ENCODE results near the gene CASQ2. TPM values are rescaled to one million over a fixed set of nuclear protein-coding genes. Genes with fewer than 3 reads are reported as not detected.

The CASQ2 gene
- polyA plus RNA-seq, 3 donors, result not detected

GRCh38 chr1:115744646-115745275 is 23.8 kb downstream of the CASQ2 start:
- Histone ChIP-seq H3K27me3 (ENCODE audit: control insufficient read depth in 2 of 2, insufficient read depth in 2 of 2, low read length in 2 of 2) (peaks cover 3 to 7% of the 10 kb centered on the region in 2 donors), H3K4me1 (ENCODE audit: control insufficient read depth in 1 of 2, insufficient read depth in 2 of 2, low read length in 2 of 2) (no peaks in the 10 kb centered on the region), H3K9me3 (replicated peaks in 1 of 2; ENCODE audit: control insufficient read depth in 1 of 2, insufficient read depth in 1 of 2, low read length in 2 of 2) (no peaks in the 10 kb centered on the region), H3K9ac (ENCODE audit: insufficient read depth, low read length, poor library complexity, severe bottlenecking) (no peak overlapping the region), H3K79me2 (ENCODE audit: insufficient read depth, low read length) (no peaks in the 10 kb centered on the region), H3K36me3 (replicated peaks in 1 of 2; ENCODE audit: control insufficient read depth in 1 of 2, insufficient read depth in 2 of 2, low read length in 2 of 2) (no peaks in the 10 kb centered on the region), H3K4me3 (replicated peaks in 1 of 3; ENCODE audit: low read depth in 2 of 3, low read length in 3 of 3) (no peak overlapping the region), H3K4me2 (replicated peaks; ENCODE audit: extremely low read depth, low read length, poor library complexity, severe bottlenecking) (no peak overlapping the region), H3K27ac (ENCODE audit: low read depth in 1 of 2, low read length in 2 of 2) (no peak overlapping the region), H2AFZ (ENCODE audit: insufficient read depth, low read depth, low read length, poor library complexity, severe bottlenecking) (no peak overlapping the region), H4K20me1 (ENCODE audit: insufficient read depth, low read length) (no peaks in the 10 kb centered on the region)
- H3K9me3 Mint-ChIP-seq, result peaks cover 0 to 1% (median 0%) of the 10 kb centered on the region in 7 donors
- H3K27me3 Mint-ChIP-seq (ENCODE audit: low read depth in 3 of 3), result peaks cover 9 to 35% (median 20%) of the 10 kb centered on the region in 3 donors
- TF ChIP-seq CTCF (IDR thresholded peaks at IDR 0.05), result no peak
- intact Hi-C loops (cut with micrococcal nuclease), result no loop called here
- no peaks in the 10 kb centered on the region for H3K36me3 Mint-ChIP-seq
- H3K27ac Mint-ChIP-seq, result no peak overlapping the region
- no peak for DNase-seq
- WGBS (ENCODE audit: insufficient coverage), result no CpG with 5 or more reads among the region's 3 CpGs
- no peaks in the 10 kb centered on the region for H3K4me1 Mint-ChIP-seq
- H3K4me3 Mint-ChIP-seq, result no peak overlapping the region

GRCh38 chr1:115740811-115741210 is 27.7 kb downstream of the CASQ2 start:
- H3K27me3 Mint-ChIP-seq (ENCODE audit: low read depth in 3 of 3), result peaks cover 6 to 24% (median 19%) of the 10 kb centered on the region in 3 donors
- DNase-seq, result no peak
- Histone ChIP-seq H3K9me3 (replicated peaks in 1 of 2; ENCODE audit: control insufficient read depth in 1 of 2, insufficient read depth in 1 of 2, low read length in 2 of 2) (no peaks in the 10 kb centered on the region), H3K4me2 (replicated peaks; ENCODE audit: extremely low read depth, low read length, poor library complexity, severe bottlenecking) (no peak overlapping the region), H3K27ac (ENCODE audit: low read depth in 1 of 2, low read length in 2 of 2) (no peak overlapping the region), H4K20me1 (ENCODE audit: insufficient read depth, low read length) (no peaks in the 10 kb centered on the region), H3K36me3 (replicated peaks in 1 of 2; ENCODE audit: control insufficient read depth in 1 of 2, insufficient read depth in 2 of 2, low read length in 2 of 2) (no peaks in the 10 kb centered on the region), H3K4me1 (ENCODE audit: control insufficient read depth in 1 of 2, insufficient read depth in 2 of 2, low read length in 2 of 2) (peaks cover 10 to 11% of the 10 kb centered on the region in 2 donors), H3K4me3 (replicated peaks in 1 of 3; ENCODE audit: low read depth in 2 of 3, low read length in 3 of 3) (no peak overlapping the region), H3K27me3 (ENCODE audit: control insufficient read depth in 2 of 2, insufficient read depth in 2 of 2, low read length in 2 of 2) (peaks cover 3 to 10% of the 10 kb centered on the region in 2 donors), H3K9ac (ENCODE audit: insufficient read depth, low read length, poor library complexity, severe bottlenecking) (no peak overlapping the region), H3K79me2 (ENCODE audit: insufficient read depth, low read length) (no peaks in the 10 kb centered on the region), H2AFZ (ENCODE audit: insufficient read depth, low read depth, low read length, poor library complexity, severe bottlenecking) (no peak overlapping the region)
- H3K36me3 Mint-ChIP-seq, result no peaks in the 10 kb centered on the region
- peaks cover 0 to 1% (median 0%) of the 10 kb centered on the region in 7 donors for H3K9me3 Mint-ChIP-seq
- peaks cover 11% of the 10 kb centered on the region for H3K4me1 Mint-ChIP-seq
- intact Hi-C loops (cut with micrococcal nuclease), result no loop called here
- no CpG with 5 or more reads among the region's 1 CpG for WGBS (ENCODE audit: insufficient coverage)
- no peak overlapping the region for H3K27ac Mint-ChIP-seq
- H3K4me3 Mint-ChIP-seq, result no peak overlapping the region
- no peak for TF ChIP-seq CTCF (IDR thresholded peaks at IDR 0.05)
